HepG2 (cell line): ENCODE results near the gene FAM110C. TPM values are rescaled to one million over a fixed set of nuclear protein-coding genes. Genes with fewer than 3 reads are reported as not detected.

Experiments used
- JUND ChIP-seq: sonication (generic); formaldehyde crosslinking; IDR thresholded peaks from 2 replicates; pipeline ENCODE4 v1.8.0; 2022; ENCODE audit warnings: mild to moderate bottlenecking, missing genetic modification reagents
- KLF15 ChIP-seq: sonication (generic); formaldehyde crosslinking; IDR thresholded peaks from 2 replicates; pipeline ENCODE4 v1.8.1; 2023; ENCODE audit warnings: borderline replicate concordance, mild to moderate bottlenecking, inconsistent platforms, missing genetic modification reagents, mixed read lengths
- MAZ ChIP-seq, 2 experiments: sonication (generic) in 1 of 2; formaldehyde crosslinking in 1 of 2; IDR thresholded peaks; 2 replicates each; pipeline versions ENCODE4 v1.5.0 to v1.6.1; 2012 to 2020; ENCODE audit warnings: low read depth in 2 of 2, mild to moderate bottlenecking in 2 of 2, borderline replicate concordance in 1 of 2, improper control_type of control experiment in 1 of 2, low read length in 1 of 2, missing genetic modification reagents in 1 of 2, moderate library complexity in 1 of 2
- NFKBIZ ChIP-seq: IDR thresholded peaks from 2 replicates; pipeline ENCODE4 v1.6.1; 2018; ENCODE audit warnings: missing genetic modification reagents, missing compliant biosample characterization
- NR2F6 ChIP-seq, 2 experiments: IDR thresholded peaks; 2 replicates each; pipeline ENCODE4 v1.6.1; 2016; ENCODE audit warnings: antibody characterized with exemption in 1 of 2, mild to moderate bottlenecking in 1 of 2
- PAF1 ChIP-seq: IDR thresholded peaks from 2 replicates; pipeline ENCODE4 v1.6.1; 2016; ENCODE audit warnings: missing genetic modification reagents, missing compliant biosample characterization
- PAXIP1 ChIP-seq: sonication (generic); formaldehyde crosslinking; conservative IDR thresholded peaks from 2 replicates; pipeline ENCODE4 v1.4.0; 2020; ENCODE audit warnings: mild to moderate bottlenecking, missing genetic modification reagents, moderate library complexity
- PHF8 ChIP-seq: sonication (generic); formaldehyde crosslinking; IDR thresholded peaks from 2 replicates; pipeline ENCODE4 v1.5.0; 2020; ENCODE audit warnings: missing genetic modification reagents
- RXRA ChIP-seq: sonication (generic); formaldehyde crosslinking; IDR thresholded peaks from 2 replicates; pipeline ENCODE4 v1.5.1; 2020; ENCODE audit warnings: missing genetic modification reagents
- SMARCE1 ChIP-seq: fragments of 450-650 bp; IDR thresholded peaks from 2 replicates; pipeline ENCODE4 v1.6.1; 2017; ENCODE audit warnings: borderline replicate concordance
- SP1 ChIP-seq, 2 experiments: fragments of 450-650 bp in 1 of 2; sonication (generic) in 1 of 2; formaldehyde crosslinking in 1 of 2; IDR thresholded peaks; 2 replicates each; pipeline versions ENCODE4 v1.4.0 to v1.6.1; 2016 to 2020; ENCODE audit warnings: missing genetic modification reagents in 1 of 2
- TEAD3 ChIP-seq: optimal IDR thresholded peaks from 2 replicates; pipeline ENCODE3; 2016; ENCODE audit warnings: borderline replicate concordance
- YEATS2 ChIP-seq: sonication (generic); formaldehyde crosslinking; IDR thresholded peaks from 2 replicates; pipeline ENCODE4 v1.4.0; 2020; ENCODE audit warnings: missing genetic modification reagents, borderline replicate concordance
- ZFX ChIP-seq: sonication (generic); formaldehyde crosslinking; IDR thresholded peaks from 2 replicates; pipeline ENCODE4 v1.4.0; 2020; ENCODE audit warnings: mild to moderate bottlenecking, low read depth, missing genetic modification reagents, moderate library complexity
- ZNF136 ChIP-seq: sonication (generic); formaldehyde crosslinking; IDR thresholded peaks from 2 replicates; pipeline ENCODE4 v1.8.1; 2022; ENCODE audit warnings: low read depth, mild to moderate bottlenecking, moderate library complexity, missing genetic modification reagents
- ZNF232 ChIP-seq: sonication (generic); formaldehyde crosslinking; IDR thresholded peaks from 2 replicates; pipeline ENCODE4 v1.4.0; 2020; ENCODE audit warnings: missing genetic modification reagents, borderline replicate concordance
- ZNF790 ChIP-seq: sonication (generic); formaldehyde crosslinking; IDR thresholded peaks from 2 replicates; pipeline ENCODE4 v1.8.0; 2022; ENCODE audit warnings: missing genetic modification reagents, mild to moderate bottlenecking, borderline replicate concordance
- ZNF850 ChIP-seq: sonication (generic); formaldehyde crosslinking; conservative IDR thresholded peaks from 2 replicates; pipeline ENCODE4 v1.9.0; 2021; ENCODE audit warnings: mild to moderate bottlenecking, missing genetic modification reagents
- polyA plus RNA-seq, 8 experiments: library from polyadenylated mRNA; depleted of rRNA in 3 of 8; stranded (reverse) in 7 of 8; unstranded in 1 of 8; fragments of >200 nt; fragmentation: Illumina TruSeq in 4 of 8; extraction: Trizol in 4 of 8; gene quantifications; 2 replicates each; pipeline versions ENCODE4 v1.2.1 to v1.2.3, GENCODE V29; 2011 to 2016; ENCODE audit warnings: low read depth in 4 of 8, missing spikeins in 1 of 8, mixed read lengths in 1 of 8; ENCODE audit not compliant: insufficient read depth in 1 of 8
- total RNA-seq, 5 experiments: library from RNA; depleted of rRNA; stranded (reverse); fragments of >200 nt; fragmentation: Illumina TruSeq; extraction: Trizol; gene quantifications; 2 replicates each; pipeline ENCODE4 v1.2.3, GENCODE V29; 2016; ENCODE audit warnings: low read depth in 1 of 5
- TF ChIP-seq, protein P1 (sequence below): sonication (generic); formaldehyde crosslinking; IDR thresholded peaks from 2 replicates; pipeline ENCODE4 v1.8.0; 2022; ENCODE audit warnings: low read depth, missing genetic modification reagents
- TF ChIP-seq, protein P2 (sequence below): sonication (generic); formaldehyde crosslinking; IDR thresholded peaks from 2 replicates; pipeline ENCODE4 v1.8.1; 2023; ENCODE audit warnings: mild to moderate bottlenecking, missing genetic modification reagents
- TF ChIP-seq, protein P3 (sequence below): IDR thresholded peaks from 2 replicates; pipeline ENCODE4 v1.6.1; 2016; ENCODE audit warnings: control low read depth

Gene FAM110C
- total and polyA plus RNA-seq, 2 of the 13 experiments (the other 11 are each of a cell fraction or from before 2014, with no cell fraction given) = 1.2 to 3.5 TPM

DNA sequence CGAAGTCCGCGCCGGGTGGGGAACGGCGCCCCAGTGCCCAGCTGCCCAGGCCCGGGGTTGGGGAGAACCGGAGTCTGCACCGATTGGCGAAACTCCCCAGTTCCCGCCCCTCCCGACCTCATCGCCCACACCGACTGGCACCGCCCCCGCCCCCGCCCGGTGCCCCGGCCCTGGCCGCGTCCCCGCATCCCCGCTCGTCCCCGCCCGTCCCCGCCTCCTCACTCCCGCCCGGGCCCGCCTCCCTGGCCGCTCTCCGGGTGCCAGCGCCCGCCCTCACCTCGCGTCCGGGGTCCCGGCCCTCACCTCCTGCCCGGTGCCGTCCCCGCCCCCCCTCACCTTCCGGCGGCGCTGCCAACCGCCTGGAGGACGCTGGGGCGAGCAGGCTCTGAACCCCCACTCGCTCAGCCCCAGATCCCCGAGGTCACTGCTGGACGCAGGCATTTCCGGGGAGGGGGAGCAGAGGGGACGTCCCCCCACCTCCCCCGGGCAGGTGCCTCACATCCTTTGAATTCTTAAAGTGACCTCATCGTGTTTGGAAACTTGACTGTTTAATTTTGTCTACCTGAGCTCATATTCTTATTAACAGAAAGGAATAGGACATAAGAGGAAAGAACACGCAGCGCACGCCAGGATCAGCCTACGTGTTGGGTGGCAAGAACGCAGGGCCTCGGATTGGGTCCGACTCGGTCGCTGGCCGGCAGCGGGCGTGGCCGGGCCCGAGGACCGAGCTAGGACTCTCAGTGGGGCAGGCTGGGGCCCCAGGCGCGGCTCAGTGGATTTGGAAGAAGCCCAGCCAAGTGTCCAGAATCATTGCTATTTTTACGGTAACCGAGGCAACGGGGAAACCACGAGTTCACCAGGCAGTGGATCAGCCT, at the start of gene FAM110C (continued):
- TF ChIP-seq KLF15 (CRISPR knock-in tag) (no peak), ZNF850 (no peak), MAZ (IDR thresholded peaks at IDR 0.05; ENCODE audit: borderline replicate concordance, low read depth, low read length) (peak; percentile 27; the same call in 1 of the 2 replicates), MAZ (CRISPR knock-in tag; IDR thresholded peaks at IDR 0.05; ENCODE audit: low read depth) (no peak), RXRA (CRISPR knock-in tag) (peak; percentile 46; the same call in 1 of the 2 replicates), PAF1 (CRISPR knock-in tag) (no peak), PHF8 (CRISPR knock-in tag) (peak; percentile 48), PAXIP1 (peak; percentile 24), ZNF136 (CRISPR knock-in tag) (no peak), SP1 (IDR thresholded peaks at IDR 0.05) (no peak), SP1 (CRISPR knock-in tag; IDR thresholded peaks at IDR 0.05) (0 out of 2 replicates have a peak, but pooled peaks have one; percentile 18), ZFX (peak; percentile 37), ZNF232 (CRISPR knock-in tag) (no peak), SMARCE1 (no peak), ZNF790 (CRISPR knock-in tag) (no peak), TEAD3 (peak; percentile 65), YEATS2 (no peak), NR2F6 (IDR thresholded peaks at IDR 0.05) (no peak), NR2F6 (CRISPR knock-in tag; IDR thresholded peaks at IDR 0.05) (peak; percentile 16; the same call in 1 of the 2 replicates), JUND (CRISPR knock-in tag) (no peak), NFKBIZ (CRISPR knock-in tag) (no peak)
- TF ChIP-seq, protein P1, sequence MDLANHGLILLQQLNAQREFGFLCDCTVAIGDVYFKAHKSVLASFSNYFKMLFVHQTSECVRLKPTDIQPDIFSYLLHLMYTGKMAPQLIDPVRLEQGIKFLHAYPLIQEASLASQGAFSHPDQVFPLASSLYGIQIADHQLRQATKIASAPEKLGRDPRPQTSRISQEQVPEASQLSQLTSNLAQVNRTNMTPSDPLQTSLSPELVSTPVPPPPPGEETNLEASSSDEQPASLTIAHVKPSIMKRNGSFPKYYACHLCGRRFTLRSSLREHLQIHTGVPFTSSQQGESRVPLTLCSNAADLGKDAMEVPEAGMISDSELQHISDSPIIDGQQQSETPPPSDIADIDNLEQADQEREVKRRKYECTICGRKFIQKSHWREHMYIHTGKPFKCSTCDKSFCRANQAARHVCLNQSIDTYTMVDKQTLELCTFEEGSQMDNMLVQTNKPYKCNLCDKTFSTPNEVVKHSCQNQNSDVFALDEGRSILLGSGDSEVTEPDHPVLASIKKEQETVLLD (CRISPR knock-in tag) = 0 out of 2 replicates have a peak, but pooled peaks have one; percentile 72
- TF ChIP-seq, protein P2, sequence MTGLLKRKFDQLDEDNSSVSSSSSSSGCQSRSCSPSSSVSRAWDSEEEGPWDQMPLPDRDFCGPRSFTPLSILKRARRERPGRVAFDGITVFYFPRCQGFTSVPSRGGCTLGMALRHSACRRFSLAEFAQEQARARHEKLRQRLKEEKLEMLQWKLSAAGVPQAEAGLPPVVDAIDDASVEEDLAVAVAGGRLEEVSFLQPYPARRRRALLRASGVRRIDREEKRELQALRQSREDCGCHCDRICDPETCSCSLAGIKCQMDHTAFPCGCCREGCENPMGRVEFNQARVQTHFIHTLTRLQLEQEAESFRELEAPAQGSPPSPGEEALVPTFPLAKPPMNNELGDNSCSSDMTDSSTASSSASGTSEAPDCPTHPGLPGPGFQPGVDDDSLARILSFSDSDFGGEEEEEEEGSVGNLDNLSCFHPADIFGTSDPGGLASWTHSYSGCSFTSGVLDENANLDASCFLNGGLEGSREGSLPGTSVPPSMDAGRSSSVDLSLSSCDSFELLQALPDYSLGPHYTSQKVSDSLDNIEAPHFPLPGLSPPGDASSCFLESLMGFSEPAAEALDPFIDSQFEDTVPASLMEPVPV (CRISPR knock-in tag) = 0 out of 2 replicates have a peak, but pooled peaks have one; percentile 12
- TF ChIP-seq, protein P3, sequence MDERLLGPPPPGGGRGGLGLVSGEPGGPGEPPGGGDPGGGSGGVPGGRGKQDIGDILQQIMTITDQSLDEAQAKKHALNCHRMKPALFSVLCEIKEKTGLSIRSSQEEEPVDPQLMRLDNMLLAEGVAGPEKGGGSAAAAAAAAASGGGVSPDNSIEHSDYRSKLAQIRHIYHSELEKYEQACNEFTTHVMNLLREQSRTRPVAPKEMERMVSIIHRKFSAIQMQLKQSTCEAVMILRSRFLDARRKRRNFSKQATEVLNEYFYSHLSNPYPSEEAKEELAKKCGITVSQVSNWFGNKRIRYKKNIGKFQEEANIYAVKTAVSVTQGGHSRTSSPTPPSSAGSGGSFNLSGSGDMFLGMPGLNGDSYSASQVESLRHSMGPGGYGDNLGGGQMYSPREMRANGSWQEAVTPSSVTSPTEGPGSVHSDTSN (CRISPR knock-in tag) = no peak
